ENCODE data around the gene NAP1L4.
A peak's percentile ranks its signal among the peaks of the same experiment; 100 is the strongest.

NAP1L4 gene

DNA sequence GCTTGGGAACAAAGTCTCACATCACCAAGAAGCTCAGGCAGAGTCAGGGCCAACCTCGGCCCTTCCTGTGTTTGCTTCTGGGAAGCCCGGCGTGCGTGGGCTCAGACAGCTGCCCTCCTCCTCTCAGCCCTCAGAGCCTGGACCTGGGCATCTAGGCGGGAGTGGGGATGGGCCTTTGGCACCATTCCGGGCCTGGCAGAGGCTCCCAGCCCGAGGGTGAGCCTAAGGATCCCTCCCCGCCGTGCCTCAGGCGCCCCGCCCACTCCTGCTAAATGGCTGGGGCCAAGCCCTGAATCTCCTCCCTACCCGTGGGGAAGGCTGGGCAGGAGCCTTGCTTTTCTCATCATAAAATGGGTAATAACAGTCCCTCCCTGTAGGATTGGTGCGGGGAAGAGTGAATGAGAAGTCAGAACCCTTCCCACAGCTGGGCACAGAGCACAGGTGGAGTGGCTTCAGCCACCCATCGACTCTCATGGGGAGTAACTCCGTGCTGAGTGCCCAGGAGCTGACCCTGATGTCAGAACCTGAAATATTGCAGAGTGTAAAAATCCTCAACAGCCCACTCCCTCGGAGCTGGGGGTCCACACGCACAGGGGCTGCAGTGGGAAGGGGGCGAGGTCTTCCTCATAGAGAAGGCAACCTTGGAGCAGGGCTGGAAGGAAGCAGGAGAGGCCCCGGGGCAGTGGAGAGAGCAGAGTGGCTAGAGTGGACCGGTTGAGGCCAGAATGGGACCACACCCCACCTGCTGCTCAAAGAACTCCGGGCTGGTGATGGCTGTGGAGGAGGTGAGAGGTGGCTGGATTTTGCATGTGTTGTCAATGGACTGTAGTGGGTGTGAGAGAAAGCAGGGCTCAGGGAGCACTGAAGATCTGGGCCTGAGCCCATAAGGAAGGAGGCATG, 87.7 kb downstream of the NAP1L4 start:
- DNase-seq, result no peak

GRCh38 chr11:2903672-2904011, 88.5 kb downstream of the NAP1L4 start:
- DNase-seq, result no peak

DNA sequence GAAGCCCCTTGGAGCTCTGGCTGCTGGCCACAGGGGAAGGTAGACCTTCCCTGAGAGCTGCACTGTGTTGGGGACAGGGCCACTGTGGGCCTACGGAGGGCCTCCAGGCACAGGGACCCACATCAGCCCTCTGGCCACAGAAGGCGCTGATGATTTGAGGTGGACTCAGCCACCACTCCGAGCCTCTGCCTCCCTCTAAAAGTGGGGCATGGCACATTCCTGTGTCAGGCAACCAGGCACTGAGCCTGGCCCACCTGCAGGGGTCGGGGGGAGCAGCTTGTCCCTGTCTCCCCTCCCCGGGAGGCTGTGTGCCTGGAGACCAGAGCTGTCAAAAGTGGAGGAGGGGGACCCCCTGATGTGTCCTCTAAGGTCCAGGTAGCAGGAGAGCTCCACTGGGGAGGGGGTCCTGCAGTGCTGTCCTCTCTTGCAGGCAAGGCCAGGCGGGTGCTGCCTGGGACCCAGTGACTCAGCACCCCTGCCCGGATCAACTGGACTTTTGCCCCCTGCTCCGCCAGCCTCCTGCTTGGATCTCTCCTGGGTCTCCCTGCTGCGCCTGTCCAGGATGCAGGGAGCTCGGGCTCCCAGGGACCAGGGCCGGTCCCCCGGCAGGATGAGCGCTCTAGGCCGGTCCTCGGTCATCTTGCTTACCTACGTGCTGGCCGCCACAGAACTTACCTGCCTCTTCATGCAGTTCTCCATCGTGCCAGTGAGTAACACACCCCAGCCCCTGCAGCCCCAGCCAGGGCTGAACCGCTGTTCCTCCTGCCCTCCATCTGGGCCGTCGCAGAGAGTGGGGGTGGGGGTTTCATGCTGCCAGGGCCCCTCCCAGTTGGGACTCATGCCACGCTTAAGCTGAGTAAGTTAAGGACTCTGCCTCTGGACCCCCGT, 89.1 kb downstream of the NAP1L4 start:
- DNase-seq, result no peak

DNA sequence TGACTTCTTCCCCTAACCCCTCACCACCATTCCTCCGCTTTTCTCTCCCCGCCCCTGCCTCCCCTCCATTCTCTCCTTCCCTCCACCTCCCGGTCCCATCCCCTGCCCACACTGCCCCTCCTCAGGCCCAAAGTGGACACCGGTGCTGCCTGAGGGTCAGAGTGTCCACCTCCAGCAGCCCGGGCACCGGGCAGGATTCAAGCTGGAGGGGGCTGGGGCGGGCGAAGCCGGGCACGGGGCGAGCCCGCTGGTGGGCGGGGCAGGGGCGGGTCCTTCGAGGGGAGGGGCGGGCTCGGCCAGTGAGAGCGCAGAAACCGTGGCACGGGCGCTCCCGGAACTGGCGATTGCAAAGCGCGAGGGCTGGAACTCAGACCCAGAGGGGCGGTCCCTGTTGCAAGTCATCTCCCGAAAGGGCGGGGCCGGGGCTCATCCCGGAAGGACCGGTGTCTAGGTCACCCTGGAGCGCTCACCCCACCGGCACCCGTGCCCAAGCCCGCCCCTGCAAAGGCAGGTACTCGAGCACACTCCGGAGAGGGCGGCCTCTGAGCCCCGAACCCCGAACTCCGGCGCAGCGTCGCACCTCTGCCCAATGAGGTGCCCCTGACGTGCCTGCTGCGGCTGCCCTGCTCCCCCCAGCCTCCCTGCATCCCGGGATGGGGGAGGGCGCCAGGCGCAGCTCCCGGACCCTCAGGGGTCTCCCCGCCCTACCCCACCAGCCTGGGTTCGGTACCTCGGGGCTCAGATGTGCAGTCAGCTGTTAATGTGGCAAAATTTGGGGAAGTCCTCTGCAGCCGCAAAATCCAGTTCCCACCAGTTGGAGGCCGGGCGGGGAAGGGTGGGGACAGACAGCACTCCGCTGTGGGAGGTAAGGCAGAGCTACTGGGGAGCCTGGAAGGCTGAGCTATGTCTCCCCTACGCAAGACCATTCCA, 90.0 kb downstream of the NAP1L4 start:
- DNase-seq, result peak; percentile 95 to 99 (median 98)

GRCh38 chr11:2901196-2901796, 90.8 kb downstream of the NAP1L4 start:
- no peak for DNase-seq

DNA sequence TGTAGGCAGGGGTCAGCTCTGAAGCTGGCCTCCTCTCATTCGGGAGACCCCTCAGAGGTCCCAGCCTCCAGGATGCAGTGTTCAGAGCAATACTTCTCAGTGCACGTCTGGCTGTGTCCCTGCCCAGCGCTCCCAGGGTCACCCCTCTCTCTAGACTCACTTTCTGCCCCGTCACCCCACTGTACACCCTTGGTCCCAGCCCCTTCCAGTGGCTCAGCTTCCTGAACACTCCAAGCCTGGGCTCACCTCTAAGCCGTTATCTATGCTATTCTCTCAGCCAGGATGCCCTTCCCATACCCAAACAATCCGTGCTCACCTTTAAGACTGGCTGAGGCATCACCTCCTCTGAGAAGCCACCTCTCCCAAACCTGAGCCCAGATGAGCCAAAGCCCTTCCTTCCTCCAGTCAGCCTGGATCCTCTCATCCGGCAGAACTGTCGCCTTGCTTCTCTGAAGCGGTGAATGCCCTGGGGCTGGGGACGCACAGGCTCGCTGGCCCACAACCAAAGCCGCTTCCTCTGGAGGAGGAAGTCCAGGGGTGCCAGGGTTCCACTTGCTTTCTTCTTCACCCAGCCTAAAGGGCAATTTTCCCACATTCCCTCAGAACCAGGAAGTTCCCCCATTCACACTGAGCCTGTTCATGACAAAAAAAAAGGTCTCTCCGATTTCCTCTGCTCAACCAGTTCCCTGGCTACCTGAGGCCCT, 92.9 kb downstream of the NAP1L4 start:
- DNase-seq, result peak; percentile 78 to 88 (median 86)

- DNase-seq, result peak; percentile 89 to 95 (median 94)
Observed at GRCh38 chr11:2898366-2899079, 93.6 kb downstream of the NAP1L4 start.

- no peak for DNase-seq
Observed at GRCh38 chr11:2897048-2897447, 95.1 kb downstream of the NAP1L4 start.

- DNase-seq, result no peak
Observed at GRCh38 chr11:2896047-2896446, 96.1 kb downstream of the NAP1L4 start.
